Dedifferentiated amniotic fluid mesenchymal stem cell (primary cell): ENCODE data around the gene TTC28.
A peak's percentile ranks its signal among the peaks of the same experiment; 100 is the strongest.

Experiments used
- DNase-seq: peaks from one replicate; pipeline ENCODE4 v3.0.0-alpha.2; 2016; ENCODE audit errors: extremely low spot score

The TTC28 gene

GRCh38 chr22:28142361-28142961 is 537.2 kb downstream of the TTC28 start:
- DNase-seq = peak; percentile 96

GRCh38 chr22:28141614-28142013 is 538.0 kb downstream of the TTC28 start:
- DNase-seq = peak; percentile 43

- peak; percentile 74 for DNase-seq
Measured at GRCh38 chr22:28139961-28140360, 539.7 kb downstream of the TTC28 start.

GRCh38 chr22:28139516-28139915 is 540.1 kb downstream of the TTC28 start:
- no peak for DNase-seq

- no peak for DNase-seq
Measured at GRCh38 chr22:28137036-28137435, 542.6 kb downstream of the TTC28 start.

- no peak for DNase-seq
Measured at GRCh38 chr22:28132466-28132865, 547.2 kb downstream of the TTC28 start.

- DNase-seq = no peak
Measured at GRCh38 chr22:28129319-28129962, 550.2 kb downstream of the TTC28 start.

GRCh38 chr22:28128827-28129226 is 550.8 kb downstream of the TTC28 start:
- DNase-seq = no peak

- DNase-seq = no peak
Measured at GRCh38 chr22:28125799-28126198, 553.8 kb downstream of the TTC28 start.

GRCh38 chr22:28123989-28124766 is 555.5 kb downstream of the TTC28 start:
- no peak for DNase-seq

- DNase-seq = no peak
Measured at GRCh38 chr22:28120691-28121592, 558.7 kb downstream of the TTC28 start.

- no peak for DNase-seq
Measured at GRCh38 chr22:28118957-28119631, 560.5 kb downstream of the TTC28 start.

- DNase-seq = peak; percentile 91
Measured at GRCh38 chr22:28116219-28116673, 563.4 kb downstream of the TTC28 start.

- DNase-seq = no peak
Measured at GRCh38 chr22:28115426-28115825, 564.2 kb downstream of the TTC28 start.

GRCh38 chr22:28112548-28113043 is 567.0 kb downstream of the TTC28 start:
- no peak for DNase-seq

- no peak for DNase-seq
Measured at GRCh38 chr22:28112190-28112544, 567.5 kb downstream of the TTC28 start.

GRCh38 chr22:28111501-28112189 is 568.0 kb downstream of the TTC28 start:
- DNase-seq = peak; percentile 19

- DNase-seq = no peak
Measured at GRCh38 chr22:28108851-28109250, 570.8 kb downstream of the TTC28 start.

GRCh38 chr22:28106617-28107016 is 573.0 kb downstream of the TTC28 start:
- DNase-seq = no peak

- DNase-seq = no peak
Measured at GRCh38 chr22:28105988-28106387, 573.7 kb downstream of the TTC28 start.

- DNase-seq = no peak
Measured at GRCh38 chr22:28105413-28105812, 574.2 kb downstream of the TTC28 start.
